ENCODE data around the gene SUFU. TPM values are rescaled to one million over a fixed set of nuclear protein-coding genes. Genes with fewer than 3 reads are reported as not detected.

Gene SUFU
- total and polyA plus RNA-seq, 2 of the 8 experiments (the other 6 are each of a cell fraction or from before 2014, with no cell fraction given), result 7.0 to 10.8 TPM

- Histone ChIP-seq H2BK120ac (replicated peaks; ENCODE audit: low read depth, low read length) (no peak overlapping the region), H3K56ac (replicated peaks; ENCODE audit: insufficient read length, low read depth, low read length) (no peak overlapping the region), H3K9me3 (ENCODE audit: insufficient read depth in 2 of 2, low read depth in 1 of 2, low read length in 1 of 2) (no peaks in the 10 kb centered on the region), H2BK15ac (ENCODE audit: low read length) (no peak overlapping the region), H3K9ac (replicated peaks in 1 of 4; ENCODE audit: extremely low read depth in 1 of 4, low read depth in 3 of 4, low read length in 3 of 4) (no peak overlapping the region), H2BK5ac (ENCODE audit: low read depth, low read length) (peak overlapping the region; percentile 4; the same call in 1 of the 2 replicates), H4K8ac (ENCODE audit: extremely low read depth, insufficient read depth, low read length) (no peak overlapping the region), H3K27ac (ENCODE audit: low read depth, low read length) (no peak overlapping the region), H3K4me1 (replicated peaks in 1 of 4; ENCODE audit: control insufficient read depth in 3 of 4, insufficient read depth in 4 of 4, low read length in 3 of 4) (peaks cover 25 to 47% (median 26%) of the 10 kb centered on the region in 4 experiments), H3K27me3 (replicated peaks in 1 of 4; ENCODE audit: control insufficient read depth in 3 of 4, extremely low read depth in 1 of 4, insufficient read depth in 3 of 4, low read length in 3 of 4) (no peaks in the 10 kb centered on the region), H3K23ac (ENCODE audit: insufficient read length) (no peak overlapping the region), H2BK12ac (ENCODE audit: low read depth, low read length) (no peak overlapping the region), H4K91ac (replicated peaks; ENCODE audit: insufficient read length, low read length) (no peak overlapping the region), H3K4me2 (ENCODE audit: insufficient read depth in 1 of 2, low read depth in 2 of 2, low read length in 2 of 2) (no peak overlapping the region), H3K14ac (ENCODE audit: insufficient read length) (no peak overlapping the region), H3K4ac (replicated peaks; ENCODE audit: insufficient read length, low read depth, low read length) (no peak overlapping the region), H3K36me3 (ENCODE audit: control insufficient read depth in 2 of 4, insufficient read depth in 4 of 4, low read length in 3 of 4) (0 out of 8 replicates have a peak, but pooled peaks cover 0 to 3% (median 0%) of the 10 kb centered on the region in 4 experiments), H2AFZ (ENCODE audit: low read length) (no peak overlapping the region), H3K4me3 (ENCODE audit: extremely low read depth in 1 of 4, insufficient read depth in 2 of 4, low read depth in 3 of 4, low read length in 4 of 4) (no peak overlapping the region), H3K23me2 (ENCODE audit: low read depth, low read length) (no peaks in the 10 kb centered on the region), H4K5ac (ENCODE audit: insufficient read length, low read depth, low read length) (no peak overlapping the region), H2BK20ac (ENCODE audit: low read length) (no peak overlapping the region), H2AK5ac (ENCODE audit: low read depth, low read length) (no peak overlapping the region), H4K20me1 (replicated peaks in 1 of 2; ENCODE audit: control insufficient read depth in 1 of 2, insufficient read depth in 2 of 2, low read length in 2 of 2) (no peaks in the 10 kb centered on the region), H3K79me2 (ENCODE audit: control insufficient read depth in 1 of 2, insufficient read depth in 2 of 2, low read length in 2 of 2) (no peaks in the 10 kb centered on the region), H3K79me1 (ENCODE audit: low read depth, low read length) (no peaks in the 10 kb centered on the region), H3K18ac (ENCODE audit: extremely low read depth, low read length) (no peak overlapping the region)
- WGBS, 2 experiments (ENCODE audit: extremely low coverage in 1 of 2, insufficient coverage in 1 of 2, insufficient read length in 1 of 2, insufficient replicate concordance in 2 of 2, low coverage in 1 of 2, low lambda C conversion rate in 2 of 2, missing lambda C conversion rate in 1 of 2), result 79% methylated on average over 9 of the region's 9 CpGs; no CpG with 5 or more reads in 1 of the 2 experiments
- ChIA-PET CTCF (ENCODE audit: partially characterized antibody) (interaction anchor here (0.7 to 13.0 kb wide), 20 partner anchors 8 to 277 kb away, joined by 3 to 102 read pairs (median 7); partner anchors contain the start of genes ARL3 and SFXN2), POLR2A (ENCODE audit: partially characterized antibody) (interaction anchor here (0.7 to 2.6 kb wide), 6 partner anchors 11 to 38 kb away, joined by 3 to 9 read pairs (median 6); partner anchors contain the start of genes ARL3, SFXN2 and TRIM8)
- no peak for FAIRE-seq
- no peak for DNase-seq (ENCODE audit: low read depth in 1 of 2, low spot score in 2 of 2)
- no peak for TF ChIP-seq JUN (IDR thresholded peaks at IDR 0.05; ENCODE audit: low read depth, low read length)
- TF ChIP-seq SP4 (IDR thresholded peaks at IDR 0.05; ENCODE audit: low read length), result no peak
- TF ChIP-seq TCF12 (IDR thresholded peaks at IDR 0.05; ENCODE audit: low read depth, low read length), result no peak
- TF ChIP-seq CEBPB (IDR thresholded peaks at IDR 0.05; ENCODE audit: low read depth, low read length), result no peak
- TF ChIP-seq JUND (IDR thresholded peaks at IDR 0.05; ENCODE audit: low read length), result no peak
- TF ChIP-seq SIRT6 (IDR thresholded peaks at IDR 0.05; ENCODE audit: low read length), result no peak
- no peak for TF ChIP-seq SIX5 (IDR thresholded peaks at IDR 0.05; ENCODE audit: low read depth, low read length)
These were observed 173.0 kb downstream of the SUFU start for GRCh38 chr10:102676534-102677315.

All from H1 (cell line).